Naive thymus-derived CD8-positive, alpha-beta T cell (primary cell): ENCODE data around the gene PIGC. TPM values are rescaled to one million over a fixed set of nuclear protein-coding genes. Genes with fewer than 3 reads are reported as not detected.
A peak's percentile ranks its signal among the peaks of the same experiment; 100 is the strongest.
"Not testable (repeated sequence)": the region's sequence is repeated elsewhere in the genome, so short reads cannot be mapped to it uniquely, and the experiment has no call there.

Experiments
- ATAC-seq, 2 donors: fragments of 150-1000 bp; cut with Tn5 transposase in 1 of 2; sonication (Bioruptor Pico), chemical (Tn5 transposase) in 1 of 2; 1 replicate in 1 of 2; 2 replicates in 1 of 2; pipeline ENCODE4 v1.10.0; 2021; ENCODE audit warnings: mild to moderate bottlenecking in 2 of 2, moderate library complexity in 2 of 2
- POLR2A ChIA-PET: fragments of 350-600 bp; sonication (Branson Sonifier 250); formaldehyde crosslinking; loops from one replicate; lab custom pipeline; 2021; ENCODE audit warnings: antibody characterized with exemption; lab: Charles Lee
- DNase-seq, 10 donors: peaks; one replicate each; pipeline versions ENCODE4 v3.0.0 to v3.0.0-alpha.2; 2020 to 2022
- H3K27ac Mint-ChIP-seq, 10 donors: one replicate each; pipeline ENCODE4 v1.8.0; 2020 to 2022; ENCODE audit warnings: mild to moderate bottlenecking in 10 of 10, mixed read lengths in 10 of 10, moderate library complexity in 4 of 10, inconsistent platforms in 1 of 10
- H3K27me3 Mint-ChIP-seq, 5 donors: one replicate each; pipeline ENCODE4 v1.8.0; 2021 to 2022; ENCODE audit warnings: mixed read lengths in 5 of 5
- H3K36me3 Mint-ChIP-seq, 3 donors: one replicate each; pipeline ENCODE4 v1.8.0; 2020 to 2022; ENCODE audit warnings: mixed read lengths in 3 of 3, mild to moderate bottlenecking in 2 of 3, inconsistent platforms in 1 of 3
- H3K4me1 Mint-ChIP-seq, 4 donors: one replicate each; pipeline ENCODE4 v1.8.0; 2021 to 2022; ENCODE audit warnings: mixed read lengths in 4 of 4
- H3K4me3 Mint-ChIP-seq, 10 donors: one replicate each; pipeline ENCODE4 v1.8.0; 2020 to 2022; ENCODE audit warnings: mild to moderate bottlenecking in 10 of 10, mixed read lengths in 10 of 10, moderate library complexity in 6 of 10, inconsistent platforms in 1 of 10
- H3K9me3 Mint-ChIP-seq, 9 donors: one replicate each; pipeline ENCODE4 v1.8.0; 2020 to 2022; ENCODE audit warnings: mixed read lengths in 9 of 9, mild to moderate bottlenecking in 3 of 9, inconsistent platforms in 1 of 9, moderate library complexity in 1 of 9
- polyA plus RNA-seq, 3 donors: library from polyadenylated mRNA; unstranded; fragments of 300-500 nt; fragmentation: Illumina TruSeq; gene quantifications; one replicate each; pipeline ENCODE4 v1.2.3, GENCODE V29; 2021
- total RNA-seq, 8 experiments: library from RNA in 2 of 8; stranded (reverse) in 2 of 8; gene quantifications; one replicate each; pipeline ENCODE4 v1.2.3 and lab custom pipeline; 2021 to 2026

PIGC gene
- total and polyA plus RNA-seq, 5 experiments from 2014 or later, result 35.8 to 92.8 (median 69.1) TPM

- Mint-ChIP-seq H3K9me3 (no peaks in the 10 kb centered on the region), H3K27ac (no peak overlapping the region), H3K4me3 (no peak overlapping the region), H3K4me1 (peaks cover 17 to 28% (median 23%) of the 10 kb centered on the region in 4 donors), H3K36me3 (peaks cover 0 to under 1% (median 0%) of the 10 kb centered on the region in 3 donors), H3K27me3 (peaks cover 0 to 4% (median 0%) of the 10 kb centered on the region in 5 donors)
- DNase-seq (no peak), ATAC-seq (no peak)
- POLR2A ChIA-PET, result no interaction called here
These were observed 3.8 kb upstream of the PIGC start for GRCh38 chr1:172447641-172448040.

DNA sequence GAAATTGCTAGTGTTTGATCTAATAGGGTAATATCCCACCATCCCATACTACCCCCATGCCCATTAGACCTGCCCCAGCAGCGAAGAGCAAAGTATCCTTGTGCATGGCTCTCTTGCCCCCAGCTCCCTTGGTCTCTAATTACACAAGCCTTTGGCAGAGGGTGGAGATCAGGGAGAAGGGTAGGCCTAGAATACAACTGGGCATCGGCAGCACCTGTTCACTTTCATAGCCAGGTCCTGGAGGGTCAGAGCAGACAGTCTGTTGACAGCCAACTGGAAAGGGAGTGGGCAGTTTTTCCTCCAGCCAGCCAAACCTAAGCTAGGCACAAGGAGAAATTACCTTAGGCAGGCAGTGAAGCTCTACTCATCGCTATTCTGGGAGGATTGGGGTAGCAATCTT is 2.7 kb upstream of the PIGC start:
- DNase-seq (no peak), ATAC-seq (no peak)
- H3K36me3 Mint-ChIP-seq, result peaks cover 0 to 12% (median 6%) of the 10 kb centered on the region in 3 donors
- H3K27ac Mint-ChIP-seq, result peak overlapping the region in 1 of 10 donors; percentile 15
- no peaks in the 10 kb centered on the region for H3K9me3 Mint-ChIP-seq
- H3K27me3 Mint-ChIP-seq, result peaks cover 0 to 4% (median 0%) of the 10 kb centered on the region in 5 donors
- POLR2A ChIA-PET, result interaction anchor here (1.0 kb wide), 1 partner anchor 15 kb away, joined by 4 read pairs; no protein-coding TSS in a partner anchor
- H3K4me3 Mint-ChIP-seq, result no peak overlapping the region
- peaks cover 28 to 39% (median 34%) of the 10 kb centered on the region in 4 donors for H3K4me1 Mint-ChIP-seq

DNA sequence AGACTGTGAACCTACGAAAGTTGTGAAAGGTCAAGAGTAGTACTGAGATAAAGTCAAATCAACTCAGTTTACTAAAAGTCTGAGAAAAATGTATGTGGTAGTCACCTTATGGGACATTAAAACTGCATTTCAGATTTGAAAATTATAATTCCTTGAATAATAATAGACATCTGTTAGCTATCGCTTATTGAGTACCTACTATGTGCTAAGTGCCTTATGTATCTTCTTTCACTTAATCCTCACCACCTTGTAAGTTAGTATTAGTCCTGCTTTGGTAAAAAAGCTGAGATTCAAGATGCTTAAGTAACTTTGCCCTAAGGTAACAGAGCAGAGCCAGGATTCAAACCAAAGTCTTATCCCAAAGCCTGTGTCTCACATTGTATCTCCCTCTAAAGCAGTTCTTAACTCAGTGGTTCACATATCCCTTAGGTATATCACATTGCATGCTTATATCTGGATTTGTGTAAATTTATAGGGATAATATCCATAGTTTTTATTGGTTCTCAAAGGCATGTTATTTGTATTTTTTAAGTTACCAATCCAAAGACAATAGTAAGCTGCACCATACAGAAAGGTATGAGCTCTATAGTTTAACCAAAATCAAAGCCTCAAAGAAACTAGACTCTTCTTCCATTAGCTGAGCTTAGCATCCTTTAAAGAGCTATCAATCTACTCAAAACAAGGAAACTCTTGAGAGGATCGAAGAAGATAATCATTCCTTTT is 865 bp downstream of the PIGC start:
- H3K4me1 Mint-ChIP-seq, result peaks cover 38 to 50% (median 43%) of the 10 kb centered on the region in 4 donors
- DNase-seq (no peak), ATAC-seq (peak; percentile 4 to 9)
- POLR2A ChIA-PET, result interaction anchor here (0.7 to 2.6 kb wide), 4 partner anchors 12 to 318 kb away, joined by 3 to 13 read pairs (median 10); no protein-coding TSS in a partner anchor
- H3K27ac Mint-ChIP-seq, result peak overlapping the region; percentile 92 to 97 (median 96)
- H3K36me3 Mint-ChIP-seq, result peaks cover 8 to 34% (median 12%) of the 10 kb centered on the region in 3 donors
- H3K27me3 Mint-ChIP-seq, result no peaks in the 10 kb centered on the region
- H3K9me3 Mint-ChIP-seq, result no peaks in the 10 kb centered on the region
- peak overlapping the region; percentile 87 to 96 (median 94) for H3K4me3 Mint-ChIP-seq

DNA sequence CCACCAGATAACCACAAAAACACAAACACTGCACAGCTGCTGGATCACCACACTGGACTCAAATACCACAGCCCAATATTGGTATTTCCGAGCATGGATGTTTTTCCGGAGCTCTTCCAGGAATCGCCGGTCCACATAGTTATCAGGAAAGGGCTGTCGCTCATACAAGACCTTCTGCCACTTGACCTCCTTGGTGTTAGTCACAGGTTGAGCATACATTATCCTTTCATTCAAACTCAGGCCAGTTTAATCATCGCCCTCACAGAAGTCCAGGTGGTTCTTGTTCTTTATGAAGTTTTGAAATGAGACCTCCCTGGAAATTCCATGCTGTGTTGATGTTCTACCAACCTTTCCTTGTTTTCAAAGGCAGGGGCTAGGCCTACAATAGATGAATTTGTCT is 1.5 kb downstream of the PIGC start:
- Mint-ChIP-seq H3K4me3 (peak overlapping the region in 9 of 10 donors; percentile 74 to 96 (median 92)), H3K4me1 (peaks cover 38 to 50% (median 43%) of the 10 kb centered on the region in 4 donors), H3K36me3 (peaks cover 9 to 34% (median 12%) of the 10 kb centered on the region in 3 donors), H3K27ac (peak overlapping the region in 9 of 10 donors; percentile 7 to 96 (median 67)), H3K9me3 (no peaks in the 10 kb centered on the region), H3K27me3 (no peaks in the 10 kb centered on the region)
- DNase-seq, result no peak
- POLR2A ChIA-PET, result interaction anchor here (2.6 kb wide), 1 partner anchor 11 kb away, joined by 13 read pairs; no protein-coding TSS in a partner anchor
- no peak for ATAC-seq

DNA sequence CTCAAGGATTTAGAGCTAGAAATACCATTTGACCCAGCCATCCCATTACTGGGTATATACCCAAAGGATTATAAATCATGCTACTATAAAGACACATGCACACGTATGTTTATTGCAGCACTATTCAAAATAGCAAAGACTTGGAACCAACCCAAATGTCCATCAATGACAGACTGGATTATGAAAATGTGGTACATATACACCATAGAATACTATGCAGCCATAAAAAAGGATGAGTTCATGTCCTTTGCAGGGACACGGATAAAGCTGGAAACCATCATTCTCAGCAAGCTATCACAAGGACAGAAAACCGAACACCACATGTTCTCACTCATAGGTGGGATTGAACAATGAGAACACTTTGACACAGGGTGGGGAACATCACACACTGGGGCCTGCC is 6.7 kb downstream of the PIGC start:
- ATAC-seq, H3K9me3 Mint-ChIP-seq, DNase-seq, H3K27me3 Mint-ChIP-seq, H3K4me3 Mint-ChIP-seq, H3K27ac Mint-ChIP-seq, POLR2A ChIA-PET: not testable (repeated sequence)
- Mint-ChIP-seq H3K4me1 (peaks cover 36 to 53% (median 43%) of the 10 kb centered on the region in 4 donors), H3K36me3 (peaks cover 9 to 36% (median 22%) of the 10 kb centered on the region in 3 donors)

DNA sequence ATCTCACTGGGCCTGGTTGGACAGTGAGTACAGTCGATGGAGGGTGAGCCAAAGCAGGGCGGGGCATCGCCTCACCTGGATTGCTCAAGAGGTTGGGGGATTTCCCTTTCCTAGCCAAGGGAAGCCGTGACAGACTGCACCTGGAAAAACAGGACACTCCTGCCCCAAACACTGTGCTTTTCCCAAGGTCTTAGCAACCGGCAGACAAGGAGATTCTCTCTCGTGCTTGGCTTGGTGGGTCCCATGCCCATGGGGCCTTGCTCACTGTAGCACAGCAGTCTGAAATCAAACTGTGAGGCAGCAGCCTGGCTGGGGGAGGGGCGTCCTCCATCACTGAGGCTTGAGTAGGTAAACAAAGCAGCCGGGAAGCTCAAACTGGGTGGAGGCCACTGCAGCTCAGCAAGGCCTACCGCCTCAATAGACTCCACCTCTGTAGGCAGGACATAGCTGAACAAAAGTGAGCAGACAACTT is 12.1 kb downstream of the PIGC start:
- Mint-ChIP-seq H3K9me3 (peaks cover 0 to 6% (median 0%) of the 10 kb centered on the region in 9 donors), H3K36me3 (peaks cover 0 to 12% (median 7%) of the 10 kb centered on the region in 3 donors), H3K4me1 (peaks cover 36 to 45% (median 41%) of the 10 kb centered on the region in 4 donors), H3K27ac (peak overlapping the region; percentile 82 to 96 (median 90)), H3K4me3 (peak overlapping the region in 9 of 10 donors; percentile 16 to 81 (median 64)), H3K27me3 (no peaks in the 10 kb centered on the region)
- ATAC-seq (peak; percentile 40 to 54), DNase-seq (peak in 7 of 10 donors; percentile 6 to 79 (median 30))
- POLR2A ChIA-PET, result interaction anchor here (0.9 to 1.6 kb wide), 7 partner anchors 11 to 689 kb away, joined by 3 to 13 read pairs (median 4); partner anchors contain the start of gene PIGC

DNA sequence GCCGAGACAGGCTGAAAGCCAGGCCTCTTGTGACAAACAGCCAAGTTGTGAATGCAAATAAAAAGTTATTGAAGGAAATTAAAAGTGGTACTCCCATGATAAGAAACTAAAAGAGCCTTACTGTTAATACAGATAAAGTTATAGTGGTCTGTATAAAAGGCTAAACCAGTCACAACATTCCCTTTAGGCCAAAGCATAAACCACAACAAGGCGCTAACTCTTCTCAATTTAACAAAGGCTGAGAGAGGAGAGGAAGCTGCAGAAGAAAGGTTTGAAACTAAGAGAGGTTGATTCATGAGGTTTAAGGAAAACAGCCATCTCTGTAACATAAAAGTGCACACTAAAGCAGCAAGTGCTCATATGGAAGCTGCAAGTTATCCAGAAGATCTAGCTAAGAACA is 12.7 kb downstream of the PIGC start:
- POLR2A ChIA-PET, result interaction anchor here (0.9 to 1.6 kb wide), 7 partner anchors 12 to 689 kb away, joined by 3 to 13 read pairs (median 4); partner anchors contain the start of gene PIGC
- ATAC-seq (peak in 1 of 2 donors; percentile 13), DNase-seq (no peak)
- H3K27ac Mint-ChIP-seq, result peak overlapping the region; percentile 82 to 96 (median 90)
- peak overlapping the region; percentile 3 to 81 (median 64) for H3K4me3 Mint-ChIP-seq
- no peaks in the 10 kb centered on the region for H3K27me3 Mint-ChIP-seq
- H3K4me1 Mint-ChIP-seq, result peaks cover 36 to 45% (median 41%) of the 10 kb centered on the region in 4 donors
- peaks cover 0 to 6% (median 0%) of the 10 kb centered on the region in 9 donors for H3K9me3 Mint-ChIP-seq
- H3K36me3 Mint-ChIP-seq, result peaks cover 0 to 8% (median 4%) of the 10 kb centered on the region in 3 donors

- ATAC-seq (no peak), DNase-seq (no peak)
- peaks cover 0 to 3% (median 0%) of the 10 kb centered on the region in 9 donors for H3K9me3 Mint-ChIP-seq
- H3K36me3 Mint-ChIP-seq, result peaks cover 0 to 6% (median 0%) of the 10 kb centered on the region in 3 donors
- POLR2A ChIA-PET, result interaction anchor here (0.9 to 1.2 kb wide), 3 partner anchors 14 to 102 kb away, joined by 3 to 10 read pairs (median 3); partner anchors contain the start of gene PIGC
- no peaks in the 10 kb centered on the region for H3K27me3 Mint-ChIP-seq
- H3K27ac Mint-ChIP-seq, result peak overlapping the region in 5 of 10 donors; percentile 4 to 81 (median 71)
- H3K4me3 Mint-ChIP-seq, result no peak overlapping the region
- peaks cover 36 to 45% (median 41%) of the 10 kb centered on the region in 4 donors for H3K4me1 Mint-ChIP-seq
These were observed 13.8 kb downstream of the PIGC start for GRCh38 chr1:172430128-172430454.

- peaks cover 36 to 45% (median 41%) of the 10 kb centered on the region in 4 donors for H3K4me1 Mint-ChIP-seq
- peaks cover 0 to 3% (median 0%) of the 10 kb centered on the region in 9 donors for H3K9me3 Mint-ChIP-seq
- POLR2A ChIA-PET, result interaction anchor here (0.9 to 1.2 kb wide), 3 partner anchors 14 to 103 kb away, joined by 3 to 10 read pairs (median 3); partner anchors contain the start of gene PIGC
- H3K27ac Mint-ChIP-seq, result peak overlapping the region in 8 of 10 donors; percentile 4 to 86 (median 74)
- no peaks in the 10 kb centered on the region for H3K27me3 Mint-ChIP-seq
- ATAC-seq, result peak; percentile 72 to 73
- H3K4me3 Mint-ChIP-seq, result peak overlapping the region in 2 of 10 donors; percentile 6 to 33
- H3K36me3 Mint-ChIP-seq, result peaks cover 0 to 6% (median 0%) of the 10 kb centered on the region in 3 donors
- DNase-seq, result peak in 9 of 10 donors; percentile 11 to 73 (median 42)
These were observed 14.3 kb downstream of the PIGC start for GRCh38 chr1:172429331-172430127.

DNA sequence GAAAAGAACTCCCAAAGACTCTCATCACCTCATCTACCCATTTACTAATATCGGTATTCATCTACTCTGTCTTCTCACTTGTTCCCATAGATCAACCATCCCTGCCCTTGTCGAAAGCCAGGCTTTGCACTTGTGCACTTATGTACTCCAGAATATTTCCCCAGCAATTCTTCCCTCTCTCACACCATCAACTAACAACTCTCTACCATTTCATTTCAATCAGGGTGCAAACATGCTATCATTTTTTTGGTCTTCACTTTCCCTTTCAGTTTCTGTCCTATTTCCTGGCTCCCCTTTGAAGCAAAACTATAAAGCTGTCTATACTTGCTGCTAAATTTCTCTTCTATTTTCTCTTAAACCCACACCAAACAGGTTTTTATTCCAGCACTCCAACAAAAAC is 16.7 kb downstream of the PIGC start:
- H3K4me1 Mint-ChIP-seq, result peaks cover 21 to 29% (median 23%) of the 10 kb centered on the region in 4 donors
- DNase-seq (peak in 3 of 10 donors; percentile 23 to 41 (median 29)), ATAC-seq (peak; percentile 57 to 58)
- no peak overlapping the region for H3K4me3 Mint-ChIP-seq
- POLR2A ChIA-PET, result interaction anchor here (1.9 to 2.4 kb wide), 2 partner anchors 17 to 32 kb away, joined by 8 to 11 read pairs; partner anchors contain the start of gene PIGC
- no peaks in the 10 kb centered on the region for H3K36me3 Mint-ChIP-seq
- H3K27ac Mint-ChIP-seq, result no peak overlapping the region
- H3K9me3 Mint-ChIP-seq, result no peaks in the 10 kb centered on the region
- no peaks in the 10 kb centered on the region for H3K27me3 Mint-ChIP-seq

- DNase-seq (no peak), ATAC-seq (no peak)
- Mint-ChIP-seq H3K4me3 (no peak overlapping the region), H3K9me3 (no peaks in the 10 kb centered on the region), H3K27me3 (no peaks in the 10 kb centered on the region), H3K27ac (peak overlapping the region in 1 of 10 donors; percentile 28), H3K4me1 (peaks cover 11 to 22% (median 19%) of the 10 kb centered on the region in 4 donors), H3K36me3 (no peaks in the 10 kb centered on the region)
- POLR2A ChIA-PET, result no interaction called here
These were observed 18.5 kb downstream of the PIGC start for GRCh38 chr1:172425339-172425738.

DNA sequence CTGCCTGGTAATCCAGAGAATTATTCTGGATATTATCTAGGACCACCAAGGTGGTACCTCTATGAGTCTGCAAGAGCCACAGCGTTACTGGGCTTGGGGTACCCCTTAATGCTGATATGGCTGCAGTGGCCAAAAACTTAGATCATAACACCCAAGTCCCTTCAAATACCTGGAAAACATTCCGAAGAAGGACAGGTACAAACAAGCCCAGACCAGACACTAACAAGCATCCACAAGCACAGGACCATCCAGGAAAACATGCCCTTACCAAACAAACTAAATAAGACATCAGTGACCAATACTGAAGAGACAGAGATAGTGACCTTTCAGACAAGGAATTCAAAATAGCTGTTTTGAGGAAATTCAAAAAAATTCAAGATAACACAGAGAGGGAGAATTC is 20.5 kb downstream of the PIGC start:
- H3K4me1 Mint-ChIP-seq, result peaks cover 4 to 30% (median 17%) of the 10 kb centered on the region in 4 donors
- no peak overlapping the region for H3K27ac Mint-ChIP-seq
- no peak for DNase-seq
- no peaks in the 10 kb centered on the region for H3K9me3 Mint-ChIP-seq
- no peak overlapping the region for H3K4me3 Mint-ChIP-seq
- H3K36me3 Mint-ChIP-seq, result peaks cover 0 to 1% (median 0%) of the 10 kb centered on the region in 3 donors
- POLR2A ChIA-PET, result no interaction called here
- no peaks in the 10 kb centered on the region for H3K27me3 Mint-ChIP-seq
- ATAC-seq, result no peak
